GM12891 (cell line): ENCODE results near the gene GFPT2.

ENCODE experiments used
- PAX5 ChIP-seq: IDR thresholded peaks from 2 replicates; pipeline ENCODE4 v1.6.1; 2011; ENCODE audit warnings: low read length, moderate library complexity, mild to moderate bottlenecking; ENCODE audit not compliant: insufficient read depth, severe bottlenecking
- POLR2A ChIP-seq: IDR thresholded peaks from 2 replicates; pipeline ENCODE4 v1.6.1; 2011; ENCODE audit warnings: low read depth, low read length, control low read depth
- POLR2AphosphoS5 ChIP-seq: IDR thresholded peaks from 2 replicates; pipeline ENCODE4 v1.6.1; 2011; ENCODE audit warnings: low read depth, low read length, control low read depth
- POU2F2 ChIP-seq: IDR thresholded peaks from 2 replicates; pipeline ENCODE4 v1.6.1; 2011; ENCODE audit warnings: low read depth, mild to moderate bottlenecking, control low read depth, low read length, moderate library complexity
- TAF1 ChIP-seq: IDR thresholded peaks from 2 replicates; pipeline ENCODE4 v1.6.1; 2011; ENCODE audit warnings: low read depth, low read length, control low read depth

DNA sequence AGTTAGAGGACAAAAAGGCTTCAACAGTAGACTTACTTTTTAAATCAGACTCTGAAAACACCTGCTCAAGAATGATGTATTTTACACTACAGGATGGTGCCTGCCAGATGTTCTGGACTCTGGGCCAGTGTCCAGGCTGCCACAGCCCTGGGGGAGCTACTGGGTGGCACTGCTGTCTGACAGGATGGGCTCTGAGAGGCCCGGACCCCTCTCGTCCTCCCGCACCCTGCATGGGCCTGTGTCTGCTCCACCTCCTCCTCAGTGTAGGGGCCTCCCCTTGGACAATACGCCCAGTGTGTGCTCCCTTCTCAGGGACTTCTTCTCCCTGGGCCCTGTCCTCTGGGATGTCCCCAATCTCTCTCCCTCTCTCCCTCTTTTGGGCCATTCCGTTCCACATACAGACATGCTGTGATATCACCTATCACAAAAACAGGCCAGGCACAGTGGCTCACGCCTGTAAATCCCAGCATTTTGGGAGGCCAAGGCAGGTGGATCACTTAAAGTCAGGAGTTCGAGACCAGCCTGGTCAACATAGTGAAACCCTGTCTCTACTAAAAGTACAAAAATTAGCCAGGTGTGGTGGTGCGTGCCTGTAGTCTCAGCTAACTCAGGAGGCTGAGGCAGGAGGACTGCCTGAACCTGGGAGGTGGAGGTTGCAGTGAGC, 23.4 kb downstream of the GFPT2 start:
- TF ChIP-seq POLR2A (no peak), POLR2AphosphoS5 (no peak), TAF1 (no peak), PAX5 (no peak), POU2F2 (no peak)
